HepG2 (cell line): ENCODE results near the gene EXOC6B. TPM values are rescaled to one million over a fixed set of nuclear protein-coding genes. Genes with fewer than 3 reads are reported as not detected.

Experiments
- ATAC-seq: fragments of 200-7000 bp; cut with Tn5 transposase; 3 replicates; pipeline ENCODE4 v1.9.1; 2020; ENCODE audit warnings: mild to moderate bottlenecking, moderate library complexity
- BruUV-seq: library from RNA; stranded (reverse); fragments of 400-500 nt; replicated peaks from 2 replicates; lab custom pipeline; 2021; lab: Mats Ljungman, UMichigan
- CTCF ChIA-PET: fragments of 300-600 bp; formaldehyde crosslinking; extraction: SDS; loops from one replicate; lab custom pipeline; 2021; ENCODE audit warnings: low total read pairs, inconsistent platforms, low intra/inter-chr PET ratio; lab: Yijun Ruan, JAX
- POLR2A ChIA-PET: fragments of 350-600 bp; sonication (Branson Sonifier 250); formaldehyde crosslinking; loops from one replicate; lab custom pipeline; 2020; ENCODE audit warnings: antibody characterized with exemption, inconsistent platforms; lab: Yijun Ruan, JAX
- DNase-seq: peaks from one replicate; pipeline ENCODE4 v3.0.0-alpha.2; 2015; ENCODE audit warnings: low spot score
- FAIRE-seq: peaks from 3 replicates; lab custom pipeline; 2011; peaks lifted over from hg19 to GRCh38; lab: Jason Lieb, UNC
- H2AFZ ChIP-seq: one replicate; pipeline ENCODE4 v1.6.1; 2011; ENCODE audit warnings: low read length, inconsistent platforms
- H3K27ac ChIP-seq: fragments of 300-600 bp; 3 replicates; pipeline ENCODE4 v1.8.0; 2011; ENCODE audit warnings: mixed run types, mild to moderate bottlenecking, mixed read lengths, low read length, inconsistent platforms; ENCODE audit not compliant: insufficient read depth; ENCODE audit errors: extremely low read length
- H3K27me3 ChIP-seq, 2 experiments: fragments of 200-600 bp in 1 of 2; 2 replicates in 1 of 2; 3 replicates in 1 of 2; pipeline versions ENCODE4 v1.6.0 to v1.8.0; 2011; ENCODE audit warnings: low read length in 2 of 2, mild to moderate bottlenecking in 2 of 2, moderate library complexity in 2 of 2, inconsistent platforms in 1 of 2; ENCODE audit not compliant: insufficient read depth in 2 of 2, control insufficient read depth in 1 of 2
- H3K36me3 ChIP-seq, 2 experiments: fragments of 200-600 bp in 1 of 2; replicated peaks in 1 of 2; 2 replicates in 1 of 2; 3 replicates in 1 of 2; pipeline versions ENCODE4 v1.5.1 to v1.8.0; 2011; ENCODE audit warnings: low read length in 2 of 2, inconsistent platforms in 1 of 2; ENCODE audit not compliant: insufficient read depth in 2 of 2, control insufficient read depth in 1 of 2
- H3K4me1 ChIP-seq: 2 replicates; pipeline ENCODE4 v1.5.1; 2012; ENCODE audit warnings: low read length, inconsistent platforms; ENCODE audit not compliant: insufficient read depth
- H3K4me2 ChIP-seq: 2 replicates; pipeline ENCODE4 v1.6.0; 2011; ENCODE audit warnings: low read depth, low read length, inconsistent platforms
- H3K4me3 ChIP-seq, 3 experiments: fragments of 200-600 bp in 1 of 3; sonication (generic), shearing (Covaris generic) in 1 of 3; replicated peaks in 1 of 3; 2 replicates each; pipeline ENCODE4 v1.5.1; 2011 to 2016; ENCODE audit warnings: low read length in 3 of 3, inconsistent platforms in 2 of 3, low read depth in 2 of 3, mild to moderate bottlenecking in 2 of 3, control low read depth in 1 of 3, mixed read lengths in 1 of 3; ENCODE audit not compliant: insufficient read depth in 1 of 3
- H3K79me2 ChIP-seq: one replicate; pipeline ENCODE4 v1.6.1; 2011; ENCODE audit warnings: low read length, inconsistent platforms; ENCODE audit not compliant: insufficient read depth
- H3K9ac ChIP-seq: 2 replicates; pipeline ENCODE4 v1.6.0; 2011; ENCODE audit warnings: mild to moderate bottlenecking, low read depth, low read length, inconsistent platforms; ENCODE audit not compliant: insufficient read depth
- H3K9me3 ChIP-seq: 2 replicates; pipeline ENCODE4 v1.5.1; 2012; ENCODE audit warnings: mild to moderate bottlenecking, low read length
- H4K20me1 ChIP-seq: 2 replicates; pipeline ENCODE4 v1.6.0; 2011; ENCODE audit warnings: inconsistent platforms, mild to moderate bottlenecking, low read length, moderate library complexity; ENCODE audit not compliant: insufficient read depth
- HCFC1 ChIP-seq: fragments of 150-350 bp; IDR thresholded peaks from 2 replicates; pipeline ENCODE4 v1.6.1; 2014; ENCODE audit warnings: low read depth, low read length
- NCOA1 ChIP-seq: sonication (generic); formaldehyde crosslinking; IDR thresholded peaks from 2 replicates; pipeline ENCODE4 v1.9.0; 2021; ENCODE audit warnings: missing genetic modification reagents
- NKX3-1 ChIP-seq: sonication (generic); formaldehyde crosslinking; IDR thresholded peaks from 2 replicates; pipeline ENCODE4 v1.5.0; 2020; ENCODE audit warnings: missing genetic modification reagents
- RFXANK ChIP-seq: IDR thresholded peaks from 2 replicates; pipeline ENCODE4 v1.6.1; 2016
- SIX4 ChIP-seq: sonication (generic); formaldehyde crosslinking; IDR thresholded peaks from 2 replicates; pipeline ENCODE4 v1.4.0; 2020; ENCODE audit warnings: missing genetic modification reagents
- THYN1 ChIP-seq: sonication (generic); formaldehyde crosslinking; IDR thresholded peaks from 2 replicates; pipeline ENCODE4 v1.8.1; 2023; ENCODE audit warnings: low read depth, mild to moderate bottlenecking, moderate library complexity, missing genetic modification reagents, borderline replicate concordance
- ZBTB43 ChIP-seq: sonication (generic); formaldehyde crosslinking; conservative IDR thresholded peaks from 2 replicates; pipeline ENCODE4 v1.4.0; 2020; ENCODE audit warnings: missing genetic modification reagents
- ZNF3 ChIP-seq: IDR thresholded peaks from 2 replicates; pipeline ENCODE4 v1.7.0; 2017; ENCODE audit warnings: inconsistent platforms
- ZNF552 ChIP-seq: sonication (generic); formaldehyde crosslinking; IDR thresholded peaks from 2 replicates; pipeline ENCODE4 v1.9.0; 2022; ENCODE audit warnings: missing genetic modification reagents, mild to moderate bottlenecking, borderline replicate concordance
- ZNF572 ChIP-seq: sonication (generic); formaldehyde crosslinking; IDR thresholded peaks from 2 replicates; pipeline ENCODE4 v1.5.1; 2020; ENCODE audit warnings: mild to moderate bottlenecking, missing genetic modification reagents
- ZNF605 ChIP-seq: sonication (generic); formaldehyde crosslinking; IDR thresholded peaks from 2 replicates; pipeline ENCODE4 v1.8.0; 2022; ENCODE audit warnings: mild to moderate bottlenecking, missing genetic modification reagents
- ZNF609 ChIP-seq: sonication (generic); formaldehyde crosslinking; IDR thresholded peaks from 2 replicates; pipeline ENCODE4 v1.4.0; 2020; ENCODE audit warnings: mild to moderate bottlenecking, missing genetic modification reagents, borderline replicate concordance
- ZNF674 ChIP-seq: sonication (generic); formaldehyde crosslinking; IDR thresholded peaks from 2 replicates; pipeline ENCODE4 v1.5.0; 2020; ENCODE audit warnings: low read depth, mild to moderate bottlenecking, missing genetic modification reagents
- ZNF879 ChIP-seq: sonication (generic); formaldehyde crosslinking; IDR thresholded peaks from 2 replicates; pipeline ENCODE4 v1.8.1; 2023; ENCODE audit warnings: missing genetic modification reagents
- WGBS: methylation state at CpG from one replicate; pipeline ENCODE4 v1.1.6; 2017; ENCODE audit warnings: low lambda C conversion rate; 5-methylcytosine and 5-hydroxymethylcytosine counted together
- in situ Hi-C: cut with HindIII; loops from 2 replicates; pipeline ENCODE4 v1.10.0; 2017; ENCODE audit warnings: low pct_unique_long_range_greater_than_20kb; ENCODE audit not compliant: extremely low pct_ligation_motif_present
- intact Hi-C: fragments of 100-400 bp; cut with micrococcal nuclease; formaldehyde crosslinking; loops from one replicate; pipeline ENCODE4 v1.10.0; 2022; ENCODE audit not compliant: unreplicated experiment
- polyA plus RNA-seq, 8 experiments: library from polyadenylated mRNA; depleted of rRNA in 3 of 8; stranded (reverse) in 7 of 8; unstranded in 1 of 8; fragments of >200 nt; fragmentation: Illumina TruSeq in 4 of 8; extraction: Trizol in 4 of 8; gene quantifications; 2 replicates each; pipeline versions ENCODE4 v1.2.1 to v1.2.3, GENCODE V29; 2011 to 2016; ENCODE audit warnings: low read depth in 4 of 8, missing spikeins in 1 of 8, mixed read lengths in 1 of 8; ENCODE audit not compliant: insufficient read depth in 1 of 8
- total RNA-seq, 5 experiments: library from RNA; depleted of rRNA; stranded (reverse); fragments of >200 nt; fragmentation: Illumina TruSeq; extraction: Trizol; gene quantifications; 2 replicates each; pipeline ENCODE4 v1.2.3, GENCODE V29; 2016; ENCODE audit warnings: low read depth in 1 of 5
- TF ChIP-seq, protein P1 (sequence below): IDR thresholded peaks from 2 replicates; pipeline ENCODE4 v1.6.1; 2012; ENCODE audit warnings: inconsistent platforms
- TF ChIP-seq, protein P2 (sequence below): sonication (generic); formaldehyde crosslinking; IDR thresholded peaks from 2 replicates; pipeline ENCODE4 v1.8.1; 2022; ENCODE audit warnings: low read depth, mild to moderate bottlenecking, missing genetic modification reagents

The EXOC6B gene
- total and polyA plus RNA-seq, 2 of the 13 experiments (the other 11 are each of a cell fraction or from before 2014, with no cell fraction given) = 9.1 to 15.9 TPM

DNA sequence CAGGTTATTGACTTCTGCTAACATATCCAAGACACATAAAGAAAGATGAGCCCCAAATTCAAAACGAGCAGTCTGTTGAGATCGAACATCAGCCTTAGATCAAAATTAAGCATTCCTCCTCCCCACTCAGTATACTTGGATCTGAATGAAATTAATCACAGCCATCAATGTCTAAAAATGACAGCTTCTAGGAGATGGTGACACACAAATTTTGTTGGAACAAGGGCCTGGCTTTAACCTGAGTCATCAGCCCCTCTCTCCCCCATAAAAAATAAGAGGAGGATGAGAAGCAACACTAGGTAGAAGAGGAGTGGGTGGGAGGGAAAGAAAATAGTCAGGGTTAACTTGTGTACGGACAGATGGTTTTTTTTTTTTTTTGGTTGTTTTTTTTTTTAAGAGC, 223.1 kb downstream of the EXOC6B start (continued):
- TF ChIP-seq, protein P1, sequence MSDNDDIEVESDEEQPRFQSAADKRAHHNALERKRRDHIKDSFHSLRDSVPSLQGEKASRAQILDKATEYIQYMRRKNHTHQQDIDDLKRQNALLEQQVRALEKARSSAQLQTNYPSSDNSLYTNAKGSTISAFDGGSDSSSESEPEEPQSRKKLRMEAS = no peak

GRCh38 chr2:72602095-72602494, 223.7 kb downstream of the EXOC6B start:
- Histone ChIP-seq H4K20me1 (no peaks in the 10 kb centered on the region), H3K4me3 (no peak overlapping the region), H3K4me1 (no peaks in the 10 kb centered on the region), H3K27ac (no peak overlapping the region), H3K79me2 (no peaks in the 10 kb centered on the region), H3K27me3 (no peaks in the 10 kb centered on the region), H2AFZ (no peak overlapping the region), H3K9me3 (no peaks in the 10 kb centered on the region), H3K36me3 (no peaks in the 10 kb centered on the region), H3K9ac (no peak overlapping the region), H3K4me2 (no peak overlapping the region)
- no TSS peak for BruUV-seq
- in situ Hi-C loops = no loop called here
- ATAC-seq = no peak
- ChIA-PET CTCF (no interaction called here), POLR2A (no interaction called here)
- no peak for FAIRE-seq
- DNase-seq = no peak
- WGBS = 88% methylated on average over 1 of the region's 1 CpG
- intact Hi-C loops = loop anchor here (5.0 kb wide), 1 partner anchor 145 kb away; no protein-coding TSS in a partner anchor
- TF ChIP-seq THYN1 = no peak
- TF ChIP-seq HCFC1 = no peak
- TF ChIP-seq RFXANK (CRISPR knock-in tag) = no peak
- TF ChIP-seq ZNF572 (CRISPR knock-in tag) = no peak
- no peak for TF ChIP-seq NKX3-1 (CRISPR knock-in tag)
- no peak for TF ChIP-seq ZNF674
- TF ChIP-seq ZNF552 (CRISPR knock-in tag) = no peak
- TF ChIP-seq, protein P2, sequence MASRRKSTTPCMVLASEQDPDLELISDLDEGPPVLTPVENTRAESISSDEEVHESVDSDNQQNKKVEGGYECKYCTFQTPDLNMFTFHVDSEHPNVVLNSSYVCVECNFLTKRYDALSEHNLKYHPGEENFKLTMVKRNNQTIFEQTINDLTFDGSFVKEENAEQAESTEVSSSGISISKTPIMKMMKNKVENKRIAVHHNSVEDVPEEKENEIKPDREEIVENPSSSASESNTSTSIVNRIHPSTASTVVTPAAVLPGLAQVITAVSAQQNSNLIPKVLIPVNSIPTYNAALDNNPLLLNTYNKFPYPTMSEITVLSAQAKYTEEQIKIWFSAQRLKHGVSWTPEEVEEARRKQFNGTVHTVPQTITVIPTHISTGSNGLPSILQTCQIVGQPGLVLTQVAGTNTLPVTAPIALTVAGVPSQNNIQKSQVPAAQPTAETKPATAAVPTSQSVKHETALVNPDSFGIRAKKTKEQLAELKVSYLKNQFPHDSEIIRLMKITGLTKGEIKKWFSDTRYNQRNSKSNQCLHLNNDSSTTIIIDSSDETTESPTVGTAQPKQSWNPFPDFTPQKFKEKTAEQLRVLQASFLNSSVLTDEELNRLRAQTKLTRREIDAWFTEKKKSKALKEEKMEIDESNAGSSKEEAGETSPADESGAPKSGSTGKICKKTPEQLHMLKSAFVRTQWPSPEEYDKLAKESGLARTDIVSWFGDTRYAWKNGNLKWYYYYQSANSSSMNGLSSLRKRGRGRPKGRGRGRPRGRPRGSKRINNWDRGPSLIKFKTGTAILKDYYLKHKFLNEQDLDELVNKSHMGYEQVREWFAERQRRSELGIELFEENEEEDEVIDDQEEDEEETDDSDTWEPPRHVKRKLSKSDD (CRISPR knock-in tag) = no peak
- no peak for TF ChIP-seq ZBTB43 (CRISPR knock-in tag)
- TF ChIP-seq SIX4 = no peak
- TF ChIP-seq ZNF605 (CRISPR knock-in tag) = no peak
- TF ChIP-seq NCOA1 (CRISPR knock-in tag) = no peak
- TF ChIP-seq ZNF879 (CRISPR knock-in tag) = no peak
- TF ChIP-seq ZNF3 = no peak
- TF ChIP-seq ZNF609 = no peak
